K562 (cell line): Measurements from ENCODE around the gene ZNF202. TPM values are rescaled to one million over a fixed set of nuclear protein-coding genes. Genes with fewer than 3 reads are reported as not detected.

ENCODE experiments used
- CEBPG ChIP-seq, 3 experiments: fragments of 200-800 bp in 1 of 3; sonication (Bioruptor generic) in 1 of 3; sonication (generic) in 1 of 3; formaldehyde crosslinking in 1 of 3; IDR thresholded peaks in 2 of 3; conservative IDR thresholded peaks in 1 of 3; 2 replicates each; pipeline versions ENCODE4 v1.6.1 to v1.8.0; 2016 to 2022; ENCODE audit warnings: missing compliant biosample characterization in 2 of 3, missing genetic modification characterization in 2 of 3, mild to moderate bottlenecking in 1 of 3, missing genetic modification reagents in 1 of 3
- CEBPZ ChIP-seq: fragments of 150-350 bp; IDR thresholded peaks from 2 replicates; pipeline ENCODE4 v1.6.1; 2014; ENCODE audit warnings: low read depth, mild to moderate bottlenecking, low read length, borderline replicate concordance
- CGGBP1 ChIP-seq: fragments of 250-450 bp; sonication (Bioruptor Pico); IDR thresholded peaks from 2 replicates; pipeline ENCODE4 v1.9.0; 2021; ENCODE audit warnings: mild to moderate bottlenecking
- CHAMP1 ChIP-seq: fragments of 450-650 bp; IDR thresholded peaks from 2 replicates; pipeline ENCODE4 v1.6.1; 2016; ENCODE audit warnings: mild to moderate bottlenecking
- CSDE1 ChIP-seq, 2 experiments: fragments of 450-650 bp; IDR thresholded peaks; 2 replicates each; pipeline ENCODE4 v1.6.1; 2016; ENCODE audit warnings: mild to moderate bottlenecking in 1 of 2
- FOXJ2 ChIP-seq: fragments of 200-800 bp; sonication (Bioruptor generic); IDR thresholded peaks from 2 replicates; pipeline ENCODE4 v1.6.1; 2016; ENCODE audit warnings: missing genetic modification characterization, missing compliant biosample characterization
- HCFC1 ChIP-seq: IDR thresholded peaks from 2 replicates; pipeline ENCODE4 v1.6.1; 2012; ENCODE audit warnings: low read depth, low read length, improper control_type of control experiment
- HNRNPL ChIP-seq: fragments of 200-400 bp; formaldehyde crosslinking; IDR thresholded peaks from 2 replicates; pipeline ENCODE4 v1.6.1; 2017; ENCODE audit warnings: low read depth, mild to moderate bottlenecking, low read length
- NONO ChIP-seq, 2 experiments: fragments of 200-400 bp in 1 of 2; fragments of 450-650 bp in 1 of 2; formaldehyde crosslinking in 1 of 2; IDR thresholded peaks; 2 replicates each; pipeline ENCODE4 v1.6.1; 2017; ENCODE audit warnings: low read depth in 2 of 2, mild to moderate bottlenecking in 2 of 2, moderate library complexity in 2 of 2, low read length in 1 of 2
- NR2C2 ChIP-seq, 2 experiments: fragments of 200-800 bp in 1 of 2; sonication (Bioruptor generic) in 1 of 2; sonication (generic) in 1 of 2; formaldehyde crosslinking in 1 of 2; IDR thresholded peaks; 2 replicates each; pipeline versions ENCODE4 v1.6.1 to v1.8.0; 2016 to 2022; ENCODE audit warnings: mild to moderate bottlenecking in 1 of 2, missing compliant biosample characterization in 1 of 2, missing genetic modification characterization in 1 of 2, missing genetic modification reagents in 1 of 2
- SAFB ChIP-seq: fragments of 200-400 bp; formaldehyde crosslinking; IDR thresholded peaks from 2 replicates; pipeline ENCODE4 v1.6.1; 2017; ENCODE audit warnings: low read depth, low read length, borderline replicate concordance
- SLC30A9 ChIP-seq: fragments of 250-450 bp; sonication (Bioruptor Pico); IDR thresholded peaks from 2 replicates; pipeline ENCODE4 v1.8.0; 2022; ENCODE audit warnings: mild to moderate bottlenecking, moderate library complexity
- TEAD4 ChIP-seq, 2 experiments: sonication (generic) in 1 of 2; formaldehyde crosslinking in 1 of 2; IDR thresholded peaks; 2 replicates each; pipeline versions ENCODE4 v1.6.1 to v1.8.0; 2012 to 2022; ENCODE audit warnings: borderline replicate concordance in 1 of 2, inconsistent platforms in 1 of 2, low read length in 1 of 2, mild to moderate bottlenecking in 1 of 2, missing genetic modification reagents in 1 of 2
- TRIM25 ChIP-seq: fragments of 450-650 bp; IDR thresholded peaks from 2 replicates; pipeline ENCODE4 v1.7.0; 2016; ENCODE audit warnings: borderline replicate concordance
- TRIM28 ChIP-seq: fragments of 450-650 bp; IDR thresholded peaks from 2 replicates; pipeline ENCODE4 v1.6.1; 2017
- ZNF197 ChIP-seq: fragments of 200-800 bp; sonication (Bioruptor generic); IDR thresholded peaks from 2 replicates; pipeline ENCODE4 v1.6.1; 2016; ENCODE audit warnings: low read depth, missing genetic modification characterization, missing compliant biosample characterization
- polyA plus RNA-seq, 8 experiments: library from polyadenylated mRNA; depleted of rRNA in 4 of 8; stranded (reverse) in 5 of 8; unstranded in 3 of 8; fragments of >200 nt; fragmentation: Nextera tagmentation in 2 of 8; fragmentation: Illumina TruSeq in 1 of 8; extraction: Ambion mirVana in 2 of 8; extraction: Trizol in 1 of 8; gene quantifications; 2 replicates each; pipeline versions ENCODE4 v1.2.1 to v1.2.3, GENCODE V29; 2011 to 2014; ENCODE audit warnings: inconsistent platforms in 1 of 8, missing spikeins in 1 of 8
- total RNA-seq, 7 experiments: library from RNA; depleted of rRNA in 6 of 7; stranded (reverse); fragments of >200 nt in 6 of 7; fragmentation: Illumina TruSeq in 2 of 7; extraction: Trizol in 2 of 7; gene quantifications; 2 replicates each; pipeline versions ENCODE4 v1.2.1 to v1.2.3, GENCODE V29; 2011 to 2021; ENCODE audit warnings: low replicate concordance in 1 of 7

The ZNF202 gene
- total and polyA plus RNA-seq, 9 of the 15 experiments (the other 6 are each of a cell fraction or from before 2014, with no cell fraction given): 2.3 to 18.7 (median 12.7) TPM

- TF ChIP-seq CEBPG (CRISPR knock-in tag; IDR thresholded peaks at IDR 0.05) (no peak), CEBPG (tag; conservative IDR thresholded peaks at IDR 0.05 in 1 of 2, IDR thresholded peaks at IDR 0.05 in 1 of 2) (no peak), NR2C2 (CRISPR knock-in tag; IDR thresholded peaks at IDR 0.05) (peak; percentile 88), NR2C2 (tag; IDR thresholded peaks at IDR 0.05) (peak; percentile 98), ZNF197 (CRISPR knock-in tag) (no peak), CSDE1 (IDR thresholded peaks at IDR 0.05) (no peak), NONO (IDR thresholded peaks at IDR 0.05; ENCODE audit: low read depth in 2 of 2, low read length in 1 of 2) (peak in 1 of 2 experiments; percentile 32; a peak in 1 of 4 replicates), CHAMP1 (no peak), FOXJ2 (tag) (no peak), SAFB (peak; percentile 84), TEAD4 (IDR thresholded peaks at IDR 0.05; ENCODE audit: low read length) (no peak), TEAD4 (CRISPR knock-in tag; IDR thresholded peaks at IDR 0.05; ENCODE audit: borderline replicate concordance) (no peak), HNRNPL (no peak), CGGBP1 (CRISPR knock-in tag) (no peak), HCFC1 (peak; percentile 78), SLC30A9 (CRISPR knock-in tag) (no peak), TRIM28 (0 out of 2 replicates have a peak, but pooled peaks have one; percentile 24), TRIM25 (no peak), CEBPZ (no peak)
Observed at GRCh38 chr11:123741159-123742030, at the start of gene ZNF202 (continued).
